GM21367 (cell line): ENCODE measurements around the gene TET1.
"Not testable (repeated sequence)": the region's sequence is repeated elsewhere in the genome, so short reads cannot be mapped to it uniquely, and the experiment has no call there.

Experiments used
- ATAC-seq: cut with Tn5 transposase; IDR thresholded peaks from one replicate; pipeline ENCODE4 v1.9.1; 2021; ENCODE audit not compliant: unreplicated experiment

TET1 gene

DNA sequence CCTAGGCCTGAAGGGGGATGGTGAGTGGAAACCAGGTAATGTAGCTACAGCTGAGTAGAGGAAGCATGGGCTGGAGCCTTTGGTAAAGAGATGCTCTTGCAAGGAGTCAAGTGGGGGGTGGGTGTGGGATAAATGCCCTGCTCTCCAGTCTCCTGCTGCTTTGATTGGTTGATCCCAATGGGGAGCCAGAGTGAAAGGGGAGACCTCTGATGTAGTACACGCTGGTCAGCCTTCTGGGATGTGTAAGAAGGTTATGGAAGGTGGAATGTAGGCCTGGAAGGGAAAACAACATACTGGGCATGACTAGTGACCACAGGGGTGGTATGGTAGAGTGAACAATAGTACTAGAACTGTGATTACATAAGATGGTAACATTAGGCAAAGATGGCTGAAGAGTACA is 44.3 kb downstream of the TET1 start:
- ATAC-seq, result no peak

DNA sequence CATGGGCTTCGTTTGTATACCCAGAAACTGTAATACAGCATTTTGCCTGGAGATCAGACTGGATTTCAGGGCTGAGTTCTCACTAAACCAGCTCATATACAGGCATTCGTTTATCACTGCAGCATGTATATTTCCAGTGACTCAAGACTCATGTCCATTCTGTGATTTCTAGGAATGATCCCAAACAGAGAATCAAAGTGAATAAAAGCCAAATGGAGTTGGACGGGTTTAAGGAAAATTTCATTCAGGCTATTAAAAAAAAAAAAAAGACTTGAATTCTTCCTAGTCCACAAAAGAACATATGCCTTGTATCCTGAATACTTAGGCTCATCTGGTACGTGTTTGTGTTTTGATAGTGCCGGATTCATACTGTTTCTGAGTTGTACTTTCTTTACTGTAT is 46.8 kb downstream of the TET1 start:
- ATAC-seq, result no peak

DNA sequence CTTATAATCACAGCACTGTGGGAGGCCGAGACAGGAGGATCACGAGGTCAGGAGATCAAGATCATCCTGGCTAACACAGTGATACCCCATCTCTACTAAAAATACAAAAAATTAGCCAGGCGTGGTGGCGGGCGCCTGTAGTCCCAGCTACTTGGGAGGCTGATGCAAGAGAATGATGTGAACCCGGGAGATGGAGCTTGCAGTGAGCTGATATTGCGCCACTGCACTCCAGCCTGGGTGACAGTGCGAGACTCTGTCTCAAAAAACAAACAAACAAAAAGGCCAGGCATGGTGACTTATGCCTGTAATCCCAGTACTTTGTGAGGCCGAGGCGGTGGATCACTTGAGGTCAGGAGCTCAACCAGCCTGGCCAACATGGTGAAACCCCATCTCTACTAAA is 49.9 kb downstream of the TET1 start:
- not testable (repeated sequence) for ATAC-seq

DNA sequence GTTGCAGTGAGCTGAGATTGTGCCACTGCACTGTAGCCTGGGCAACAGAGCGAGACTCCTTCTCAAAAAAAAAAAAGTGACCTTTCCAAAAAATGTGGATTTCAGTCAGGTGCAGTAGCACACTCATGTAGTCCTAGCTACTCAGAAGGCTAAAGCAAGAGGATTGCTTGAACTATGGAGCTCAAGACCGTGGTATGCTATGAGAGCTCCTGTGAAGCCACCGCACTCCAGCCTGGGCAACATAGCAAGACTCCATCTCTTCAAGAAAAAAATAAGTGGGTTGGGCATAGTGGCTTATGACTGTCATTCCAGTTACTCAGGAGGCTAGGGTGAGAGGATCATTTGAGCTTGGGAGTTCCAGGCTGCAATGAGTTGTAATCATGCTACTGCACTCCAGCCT is 51.1 kb downstream of the TET1 start:
- ATAC-seq, result no peak

DNA sequence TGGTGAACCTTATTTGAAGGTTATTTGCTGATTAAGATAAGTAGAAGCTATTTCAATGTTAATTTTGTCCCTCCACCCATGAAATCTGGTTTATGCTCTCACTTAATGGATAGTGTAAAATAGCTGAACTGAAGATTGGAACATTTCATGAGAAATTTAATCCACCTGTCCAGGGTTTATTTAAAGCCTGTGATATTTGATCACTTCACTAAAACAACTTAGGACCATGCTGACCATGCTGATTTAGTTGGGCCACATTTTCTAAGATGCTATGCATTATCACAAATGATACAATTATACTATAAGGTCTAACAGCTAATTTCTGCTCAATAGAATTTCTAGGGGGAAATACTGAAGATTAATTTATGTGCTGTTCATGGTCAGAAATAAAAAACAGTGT is 53.8 kb downstream of the TET1 start:
- not testable (repeated sequence) for ATAC-seq

DNA sequence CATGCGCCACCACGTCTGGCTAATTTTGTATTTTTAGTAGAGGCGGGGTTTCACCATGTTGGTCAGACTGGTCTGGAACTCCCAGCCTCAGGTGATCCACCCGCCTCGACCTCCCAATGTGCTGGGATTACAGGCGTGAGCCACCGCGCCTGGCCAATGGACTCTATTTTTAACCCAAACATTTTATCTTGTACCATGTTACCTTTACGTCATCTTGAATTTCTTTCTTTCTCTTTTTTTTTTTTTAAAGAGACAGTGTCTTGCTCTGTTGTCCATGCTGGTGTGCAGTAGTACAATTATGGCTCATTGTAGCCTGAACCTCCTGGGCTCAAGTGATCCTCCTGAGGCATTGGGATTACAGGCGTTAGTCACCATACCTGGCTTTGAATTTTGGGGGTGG is 57.6 kb downstream of the TET1 start:
- not testable (repeated sequence) for ATAC-seq

DNA sequence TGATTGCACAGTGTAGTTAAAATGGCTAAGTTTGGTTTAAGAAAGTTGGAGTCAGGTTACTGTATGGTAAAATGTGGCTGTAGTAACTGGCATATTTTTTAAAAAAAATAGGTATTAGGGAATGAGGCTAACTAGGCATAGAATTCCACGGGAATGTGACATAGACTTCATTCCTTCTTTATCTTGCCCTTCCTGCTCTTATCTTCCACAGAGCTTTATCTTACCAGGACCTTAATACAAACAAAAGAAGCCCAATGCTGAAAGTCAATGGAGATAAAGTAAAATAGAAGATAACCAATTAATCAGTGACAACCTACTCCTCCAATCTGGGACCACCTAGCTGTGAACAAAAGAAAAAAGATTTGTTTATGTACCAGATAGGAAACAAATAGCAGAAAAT is 58.1 kb downstream of the TET1 start:
- ATAC-seq, result no peak

DNA sequence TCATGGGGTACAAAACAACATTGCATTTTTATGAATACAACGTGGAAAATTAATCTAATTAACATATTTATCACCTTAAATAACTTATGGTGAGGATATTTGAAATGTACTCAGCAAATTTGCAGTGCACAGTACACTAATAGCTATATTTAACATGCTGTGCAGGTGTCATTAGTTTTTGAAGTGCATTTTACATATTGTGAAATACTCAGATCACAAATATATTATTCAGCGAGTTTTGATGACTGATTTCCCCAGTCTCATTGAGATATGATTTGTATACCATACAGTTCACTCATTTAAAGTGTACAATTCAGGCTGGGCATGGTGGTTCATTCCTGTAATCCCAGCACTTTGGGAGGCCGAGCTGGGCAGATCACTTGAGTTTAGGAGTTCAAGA is 59.5 kb downstream of the TET1 start:
- no peak for ATAC-seq

DNA sequence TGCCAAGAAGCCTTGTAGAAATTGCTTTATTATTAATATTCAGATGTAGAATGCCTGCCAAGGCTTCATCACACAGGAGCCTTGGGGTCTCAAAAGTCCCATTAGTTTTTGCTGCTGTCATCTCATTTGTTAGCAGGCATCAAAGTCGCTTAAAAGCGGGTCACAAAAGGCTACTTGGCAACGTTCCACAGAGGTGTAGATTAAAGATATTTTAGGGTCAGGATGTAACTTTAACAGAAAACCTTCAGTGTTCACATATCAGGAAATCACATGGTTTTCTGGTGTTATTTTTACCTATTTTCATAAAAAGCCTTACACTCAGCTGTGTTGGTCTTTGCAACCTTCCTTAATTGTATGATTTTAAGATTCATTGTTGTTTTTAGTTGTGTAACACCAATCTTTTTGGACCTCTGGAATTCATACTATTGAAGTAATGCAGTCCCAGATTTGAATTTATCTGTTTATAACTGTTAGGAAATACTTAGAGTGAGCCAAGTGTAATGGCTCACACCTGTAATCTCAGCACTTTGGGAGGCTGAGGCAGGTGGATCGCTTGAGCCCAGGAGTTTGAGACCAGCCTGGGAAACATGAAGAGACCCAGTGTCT is 65.3 kb downstream of the TET1 start:
- no peak for ATAC-seq

DNA sequence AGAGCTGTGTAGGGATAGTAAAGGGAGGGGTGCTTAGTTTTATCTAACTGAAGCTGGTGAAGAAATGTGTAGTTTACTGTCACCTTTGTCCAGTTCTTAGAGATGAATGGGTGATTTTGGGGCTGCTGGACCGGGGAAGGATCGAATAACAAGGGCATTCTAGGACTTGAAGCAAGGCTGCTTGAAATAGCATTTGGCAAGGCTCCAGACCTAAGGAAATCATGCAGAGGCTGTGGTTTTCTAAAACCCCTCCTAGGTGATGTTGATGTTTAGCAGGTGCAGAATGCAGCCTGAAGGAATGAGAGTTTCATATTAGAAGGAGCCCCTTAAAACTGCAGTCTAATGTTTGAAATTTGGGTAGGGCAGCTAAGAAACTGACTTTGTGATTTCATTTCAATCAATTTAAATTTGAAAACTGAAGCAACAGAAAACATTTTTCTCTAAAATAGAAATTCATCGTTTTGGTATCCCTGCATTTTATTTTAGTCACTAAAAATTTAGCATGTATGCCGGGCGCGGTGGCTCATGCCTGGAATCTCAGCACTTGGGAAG is 68.5 kb downstream of the TET1 start:
- no peak for ATAC-seq

DNA sequence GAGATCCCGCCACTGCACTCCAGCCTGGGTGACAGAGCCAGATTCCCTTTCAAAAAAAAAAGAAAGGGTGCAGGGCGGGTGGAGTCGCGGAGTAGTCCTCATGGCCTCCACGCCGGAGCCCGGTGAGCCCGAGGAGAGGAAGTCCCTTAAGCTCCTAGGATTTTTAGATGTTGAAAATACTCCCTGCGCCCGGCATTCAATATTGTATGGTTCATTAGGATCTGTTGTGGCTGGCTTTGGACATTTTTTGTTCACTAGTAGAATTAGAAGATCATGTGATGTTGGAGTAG is 72.1 kb downstream of the TET1 start:
- ATAC-seq, result not testable (repeated sequence)

DNA sequence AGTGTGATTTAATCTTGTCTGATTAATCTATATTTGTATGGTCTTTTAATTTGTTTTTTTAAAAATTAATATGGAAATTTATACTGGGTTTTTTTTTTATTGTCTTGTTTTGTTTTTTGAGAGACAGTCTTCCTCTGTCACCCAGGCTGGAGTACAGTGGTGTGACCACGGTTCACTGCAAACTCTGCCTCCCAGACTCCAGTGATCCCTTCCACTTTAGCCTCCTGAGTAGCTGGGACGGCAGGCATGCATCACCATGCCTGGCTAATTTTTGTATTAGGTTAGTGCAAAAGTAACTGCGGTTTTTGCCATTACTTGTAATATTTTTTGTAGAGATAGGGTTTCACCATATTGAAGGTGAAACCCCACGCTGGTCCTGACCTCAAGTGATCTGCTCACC is 73.1 kb downstream of the TET1 start:
- ATAC-seq, result no peak

DNA sequence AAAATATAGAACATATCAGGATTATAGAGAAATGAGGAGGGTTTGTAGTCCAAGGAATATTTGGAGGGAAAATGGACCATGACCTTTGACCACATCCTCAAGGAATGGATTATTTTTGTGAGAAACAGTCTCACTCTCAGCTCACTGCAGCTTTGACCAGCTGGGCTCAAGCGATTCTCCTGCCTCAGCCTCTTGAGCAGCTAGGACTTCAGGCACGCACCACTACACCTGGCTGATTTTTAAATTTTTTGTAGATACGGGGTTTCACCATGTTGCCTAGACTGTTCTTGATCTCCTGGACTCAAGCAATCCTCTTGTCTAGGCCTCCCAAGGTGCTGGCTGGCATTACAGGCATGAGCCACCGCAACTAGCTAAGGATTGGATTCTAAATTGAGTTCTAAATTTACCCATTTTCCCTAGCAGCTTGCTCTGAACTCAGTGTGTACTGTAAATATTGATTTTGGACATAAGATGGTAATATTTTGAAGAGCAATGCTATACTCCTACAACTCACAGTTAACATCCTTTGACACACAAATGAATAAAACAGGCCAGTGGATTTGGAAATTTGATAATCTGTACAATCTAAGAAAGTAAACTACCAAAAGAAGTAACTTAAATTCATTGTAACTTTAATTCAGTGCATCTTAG is 73.8 kb downstream of the TET1 start:
- ATAC-seq, result no peak

DNA sequence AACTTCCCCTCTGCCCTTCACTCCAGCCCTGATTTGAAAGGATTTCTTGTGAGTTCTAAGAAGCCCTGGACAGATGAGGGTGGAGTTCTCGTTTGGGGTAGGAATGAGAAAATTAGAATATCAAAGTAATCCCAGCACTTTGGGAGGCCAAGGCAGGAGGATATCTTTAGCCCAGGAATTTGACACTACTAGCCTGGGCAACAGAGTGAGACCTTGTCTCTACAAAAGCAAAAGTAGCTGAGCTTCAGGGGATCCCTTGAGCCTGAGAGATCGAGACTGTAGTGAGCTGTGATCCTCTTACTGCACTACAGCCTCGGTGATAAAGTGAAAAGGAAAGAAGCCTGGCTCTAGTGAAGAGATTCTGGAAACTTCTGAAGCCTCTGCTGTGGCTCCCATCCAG is 76.2 kb downstream of the TET1 start:
- no peak for ATAC-seq

DNA sequence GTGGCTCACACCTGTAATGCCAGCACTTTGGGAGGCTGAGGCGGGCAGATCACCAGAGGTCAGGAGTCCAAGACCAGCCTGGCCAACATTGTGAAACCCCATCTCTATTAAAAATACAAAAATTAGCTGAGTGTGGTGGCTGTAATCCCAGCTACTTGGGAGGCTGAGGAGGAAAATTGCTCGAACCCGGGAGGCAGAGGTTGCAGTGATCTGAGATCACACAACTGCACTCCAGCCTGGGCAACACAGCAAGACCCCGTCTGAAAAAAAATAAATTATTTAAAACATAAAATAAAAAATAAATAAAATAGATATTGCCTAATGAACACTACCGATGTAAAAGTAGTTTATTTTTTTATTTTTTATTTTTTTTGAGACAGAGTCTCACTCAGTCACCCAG is 83.4 kb downstream of the TET1 start:
- ATAC-seq, result not testable (repeated sequence)

DNA sequence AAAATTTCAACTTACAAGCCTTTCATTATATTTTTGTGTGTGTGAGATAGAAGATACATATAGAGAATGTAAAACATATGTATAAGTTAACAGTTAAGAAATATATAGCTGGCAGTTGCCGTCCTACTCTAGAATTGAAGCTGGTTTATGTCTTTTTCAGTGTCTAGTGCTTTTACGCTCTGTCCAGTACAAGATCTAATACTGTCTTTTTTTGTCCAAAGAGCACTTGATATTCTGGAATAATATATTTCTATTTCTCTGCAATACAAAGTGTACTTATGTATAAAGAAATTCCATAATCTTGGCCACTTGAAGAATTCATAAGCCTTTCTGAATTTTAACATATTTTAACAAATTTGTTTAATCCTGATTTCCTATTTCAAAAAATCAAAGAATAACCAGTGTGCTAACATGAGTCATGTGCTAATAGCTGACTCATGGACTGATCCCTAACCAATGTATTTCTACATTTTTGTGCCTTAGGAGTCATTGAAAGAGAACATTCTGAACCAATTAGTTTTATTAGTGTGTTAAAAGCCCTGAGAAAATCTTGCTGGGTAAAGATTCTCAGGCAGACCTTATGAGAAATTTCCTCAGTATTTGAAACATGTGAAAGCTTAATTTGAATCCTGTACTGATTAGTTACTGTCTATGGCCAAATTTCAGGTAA is 87.7 kb downstream of the TET1 start:
- no peak for ATAC-seq

DNA sequence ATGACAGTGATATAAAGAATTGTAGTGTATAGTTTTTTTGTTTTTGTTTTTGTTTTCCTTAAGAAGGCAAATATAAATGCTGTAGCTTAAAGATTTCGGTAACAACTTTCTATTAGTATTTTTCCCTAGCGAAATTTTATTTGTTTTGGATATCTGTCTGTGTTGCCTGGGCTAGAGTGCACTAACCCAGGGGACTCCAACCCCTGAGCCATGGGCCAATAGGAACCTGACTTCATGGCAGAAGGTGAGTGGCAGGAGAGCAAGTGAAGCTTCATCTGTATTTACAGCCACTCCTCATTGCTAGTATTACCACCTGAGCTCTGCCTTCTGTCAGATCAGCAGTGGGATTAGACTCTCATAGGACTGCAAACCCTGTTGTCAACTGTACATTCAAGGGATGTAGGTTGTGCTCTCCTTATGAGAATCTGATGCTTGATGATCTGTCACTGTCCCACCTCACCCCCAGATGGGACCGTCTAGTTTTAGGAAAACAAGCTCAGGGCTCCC is 95.5 kb downstream of the TET1 start:
- ATAC-seq, result no peak

DNA sequence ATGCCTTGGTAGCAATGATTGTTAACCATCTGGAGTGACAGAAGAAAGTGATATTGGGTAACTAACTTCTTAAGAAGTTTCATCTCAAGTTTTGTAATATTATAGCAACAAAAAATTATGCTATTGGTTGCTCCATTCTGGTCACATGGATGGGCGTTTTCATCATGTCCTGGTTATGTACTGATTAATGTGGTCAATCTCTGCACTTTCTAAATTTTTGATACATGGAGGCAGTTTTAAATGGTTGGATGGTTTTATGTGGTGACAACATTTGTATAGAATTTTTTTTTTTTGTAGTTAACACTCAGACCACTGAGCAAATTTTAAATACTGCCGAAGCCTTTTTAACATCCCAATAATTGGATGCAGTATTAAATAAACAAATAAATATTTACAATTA is 105.7 kb downstream of the TET1 start:
- ATAC-seq, result no peak

DNA sequence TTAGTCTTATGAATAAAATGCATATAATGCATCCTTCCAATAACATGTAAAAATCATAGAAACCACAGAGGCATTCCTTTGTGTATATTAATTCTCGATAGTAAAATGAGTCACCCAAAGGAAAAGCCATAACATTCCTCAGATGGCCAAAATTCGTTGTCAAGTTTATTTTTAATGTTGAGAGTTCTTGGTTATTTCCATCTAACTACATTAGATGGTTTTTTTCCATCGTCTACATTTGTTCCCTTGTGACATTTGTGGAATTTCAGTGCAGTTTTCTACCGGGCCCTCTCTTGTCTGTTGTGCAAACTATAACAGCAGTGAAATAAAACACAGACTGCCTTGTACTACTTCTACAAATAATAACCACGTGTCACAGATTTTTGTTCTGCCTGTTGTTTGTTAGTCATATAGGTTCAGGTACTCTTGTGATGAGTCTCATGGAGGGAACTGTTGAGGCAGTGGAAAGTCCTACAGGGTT is 106.2 kb downstream of the TET1 start:
- ATAC-seq, result no peak

DNA sequence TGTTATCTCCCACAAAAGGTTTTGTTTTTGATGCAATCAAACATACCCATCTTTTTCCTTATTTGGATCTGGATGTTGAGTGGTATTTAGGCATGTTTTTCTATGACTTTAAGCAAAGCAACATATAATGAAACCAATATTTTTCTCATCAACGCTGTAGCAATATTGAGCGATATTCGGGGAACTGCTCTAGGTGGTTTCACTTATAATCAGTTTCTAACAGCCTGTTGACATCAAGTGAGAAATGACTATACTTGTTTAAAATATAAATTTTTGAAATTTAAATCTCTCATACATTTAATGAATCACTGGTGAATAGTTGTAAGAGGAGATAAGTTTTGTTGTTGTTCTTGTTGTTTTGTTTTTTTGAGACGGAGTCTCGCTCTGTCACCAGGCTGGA is 108.1 kb downstream of the TET1 start:
- no peak for ATAC-seq

DNA sequence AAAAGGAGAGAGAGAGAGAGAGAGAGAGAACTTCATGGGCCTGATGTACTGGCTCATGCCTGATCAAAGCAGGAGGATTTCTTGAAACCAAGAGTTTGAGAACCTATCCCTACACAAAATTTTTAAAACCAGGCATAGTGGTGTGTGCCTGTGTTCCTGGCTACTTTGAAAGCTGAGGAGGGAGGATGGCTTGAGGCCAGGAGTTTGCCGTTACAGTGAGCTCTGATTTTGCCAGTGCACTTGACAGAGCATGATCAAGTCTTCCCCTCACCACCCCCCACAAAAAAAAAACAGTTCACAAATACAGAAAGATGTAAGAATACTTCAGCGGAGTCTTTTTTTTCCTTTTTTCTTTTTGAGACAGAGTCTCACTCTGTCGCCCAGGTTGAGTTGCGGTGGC is 108.8 kb downstream of the TET1 start:
- no peak for ATAC-seq

DNA sequence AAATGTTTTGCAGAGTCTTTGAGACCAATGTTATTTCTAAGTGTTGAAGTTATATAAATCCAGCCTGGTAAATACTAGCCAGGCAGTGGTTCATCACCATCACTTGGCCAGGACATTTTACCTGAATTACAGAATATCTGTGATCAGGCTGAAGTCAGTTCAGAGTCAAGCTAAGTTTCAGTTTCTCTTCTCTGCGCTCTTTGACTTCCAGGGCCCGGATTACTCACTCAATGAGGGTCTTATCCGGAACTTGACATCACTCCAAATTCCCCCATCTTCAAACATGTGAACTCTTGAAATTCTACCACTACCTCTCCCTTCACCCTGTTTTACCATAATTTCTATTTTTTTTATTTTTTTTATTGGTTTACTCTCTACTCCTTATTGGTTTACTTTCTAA is 124.3 kb downstream of the TET1 start:
- no peak for ATAC-seq
